Liver (tissue), 9 donors: Measurements from ENCODE around the gene OIT3. TPM values are rescaled to one million over a fixed set of nuclear protein-coding genes. Genes with fewer than 3 reads are reported as not detected.

ENCODE experiments used
- DNase-seq: peaks from one replicate; pipeline ENCODE4 v3.0.0-alpha.2; 2017; ENCODE audit warnings: low spot score
- H3K27ac ChIP-seq, 2 donors: one replicate each; pipeline ENCODE4 v1.7.0; 2013; ENCODE audit warnings: inconsistent platforms in 2 of 2, low read length in 2 of 2, control low read depth in 1 of 2, low read depth in 1 of 2, mild to moderate bottlenecking in 1 of 2
- H3K27me3 ChIP-seq, 4 donors: one replicate each; pipeline versions ENCODE4 v1.6.1 to v1.7.0; 2013; ENCODE audit warnings: low read length in 3 of 4, inconsistent platforms in 1 of 4, mild to moderate bottlenecking in 1 of 4, moderate library complexity in 1 of 4; ENCODE audit not compliant: control insufficient read depth in 4 of 4, insufficient read depth in 4 of 4
- H3K36me3 ChIP-seq, 4 donors: one replicate each; pipeline versions ENCODE4 v1.6.1 to v1.7.0; 2013; ENCODE audit warnings: low read length in 3 of 4, mild to moderate bottlenecking in 3 of 4, low read depth in 1 of 4, moderate library complexity in 1 of 4; ENCODE audit not compliant: control insufficient read depth in 4 of 4, insufficient read depth in 3 of 4
- H3K4me1 ChIP-seq, 4 donors: one replicate each; pipeline versions ENCODE4 v1.6.1 to v1.7.0; 2013; ENCODE audit warnings: low read length in 3 of 4, mild to moderate bottlenecking in 3 of 4, moderate library complexity in 1 of 4; ENCODE audit not compliant: control insufficient read depth in 4 of 4, insufficient read depth in 4 of 4
- H3K4me3 ChIP-seq, 3 donors: one replicate each; pipeline versions ENCODE4 v1.6.1 to v1.7.0; 2013; ENCODE audit warnings: low read length in 3 of 3, control low read depth in 1 of 3, low read depth in 1 of 3, mild to moderate bottlenecking in 1 of 3
- H3K9ac ChIP-seq, 2 donors: one replicate each; pipeline ENCODE4 v1.7.0; 2013; ENCODE audit warnings: low read length in 2 of 2, mild to moderate bottlenecking in 2 of 2, moderate library complexity in 2 of 2, control low read depth in 1 of 2, low read depth in 1 of 2
- H3K9me3 ChIP-seq, 4 donors: one replicate each; pipeline versions ENCODE4 v1.6.1 to v1.7.0; 2013; ENCODE audit warnings: low read length in 3 of 4; ENCODE audit not compliant: control insufficient read depth in 4 of 4
- CTCF ChIP-seq: fragments of 150-350 bp; IDR thresholded peaks from 2 replicates; pipeline ENCODE4 v1.5.1; 2017; ENCODE audit warnings: improper control_type of control experiment, low read depth, low read length; ENCODE audit not compliant: missing input control
- EGR1 ChIP-seq, 2 donors: IDR thresholded peaks; 2 replicates each; pipeline ENCODE4 v1.6.1; 2016 to 2018; ENCODE audit warnings: antibody characterized with exemption in 2 of 2, low read depth in 2 of 2
- FOXA1 ChIP-seq: IDR thresholded peaks from 2 replicates; pipeline ENCODE4 v1.6.1; 2016; ENCODE audit warnings: antibody characterized with exemption
- GABPA ChIP-seq, 2 donors: IDR thresholded peaks in 1 of 2; conservative IDR thresholded peaks in 1 of 2; 2 replicates each; pipeline ENCODE4 v1.6.1; 2016; ENCODE audit warnings: antibody characterized with exemption in 2 of 2, mild to moderate bottlenecking in 1 of 2, moderate library complexity in 1 of 2
- HNF4A ChIP-seq, 2 donors: conservative IDR thresholded peaks; 2 replicates each; pipeline ENCODE4 v1.6.1; 2016; ENCODE audit warnings: antibody characterized with exemption in 2 of 2, mild to moderate bottlenecking in 2 of 2
- HNF4G ChIP-seq: IDR thresholded peaks from 2 replicates; pipeline ENCODE4 v1.6.1; 2016; ENCODE audit warnings: antibody characterized with exemption
- JUND ChIP-seq, 2 donors: IDR thresholded peaks; 2 replicates each; pipeline ENCODE4 v1.6.1; 2016; ENCODE audit warnings: antibody characterized with exemption in 2 of 2
- MAX ChIP-seq: IDR thresholded peaks from 2 replicates; pipeline ENCODE4 v1.6.1; 2016; ENCODE audit warnings: antibody characterized with exemption
- NR2F2 ChIP-seq: IDR thresholded peaks from 2 replicates; pipeline ENCODE4 v1.6.1; 2016; ENCODE audit warnings: antibody characterized with exemption
- RAD21 ChIP-seq, 2 donors: IDR thresholded peaks; 2 replicates each; pipeline ENCODE4 v1.6.1; 2016; ENCODE audit warnings: antibody characterized with exemption in 2 of 2, mild to moderate bottlenecking in 2 of 2
- REST ChIP-seq: IDR thresholded peaks from 2 replicates; pipeline ENCODE4 v1.6.1; 2016; ENCODE audit warnings: antibody characterized with exemption, mild to moderate bottlenecking
- RXRA ChIP-seq, 2 donors: IDR thresholded peaks; 2 replicates each; pipeline ENCODE4 v1.6.1; 2017 to 2018; ENCODE audit warnings: antibody characterized with exemption in 2 of 2, mild to moderate bottlenecking in 1 of 2
- SP1 ChIP-seq: IDR thresholded peaks from 2 replicates; pipeline ENCODE4 v1.6.1; 2018; ENCODE audit warnings: antibody characterized with exemption, mild to moderate bottlenecking
- TAF1 ChIP-seq: conservative IDR thresholded peaks from 2 replicates; pipeline ENCODE4 v1.6.1; 2016; ENCODE audit warnings: antibody characterized with exemption, mild to moderate bottlenecking
- YY1 ChIP-seq: IDR thresholded peaks from 2 replicates; pipeline ENCODE4 v1.6.1; 2016; ENCODE audit warnings: antibody characterized with exemption, mild to moderate bottlenecking
- ZBTB33 ChIP-seq: IDR thresholded peaks from 2 replicates; pipeline ENCODE4 v1.6.1; 2016; ENCODE audit warnings: antibody characterized with exemption
- WGBS: extraction: QIAGEN DNeasy Blood & Tissue Kit; methylation state at CpG from one replicate; pipeline ENCODE4 v1.1.7; 2013; 5-methylcytosine and 5-hydroxymethylcytosine counted together
- polyA plus RNA-seq, 2 donors: library from polyadenylated mRNA; stranded (reverse) in 1 of 2; unstranded in 1 of 2; fragments of 200-250 nt in 1 of 2; fragments of >200 nt in 1 of 2; fragmentation: Nextera tagmentation in 1 of 2; extraction: Ambion mirVana in 1 of 2; gene quantifications; one replicate each; pipeline versions ENCODE4 v1.2.1 to v1.2.3, GENCODE V29; 2013 to 2015
- total RNA-seq, 2 donors: library from RNA; depleted of rRNA; stranded (reverse); fragments of >200 nt; gene quantifications; one replicate each; pipeline ENCODE4 v1.2.3, GENCODE V29; 2014
- TF ChIP-seq, protein P1 (sequence below): IDR thresholded peaks from 2 replicates; pipeline ENCODE4 v1.6.1; 2016; ENCODE audit warnings: antibody characterized with exemption
- donor health status: healthy.
- donor health status: healthy.
- donor health status: healthy.
- donor health status: healthy.
- donor health status: healthy.

Gene OIT3
- total and polyA plus RNA-seq, 4 donors, result 19.0 to 84.8 (median 59.8) TPM

- Histone ChIP-seq H3K27ac (peak overlapping the region; percentile 93 to 99), H3K36me3 (no peaks in the 10 kb centered on the region), H3K4me1 (peaks cover 5 to 31% (median 11%) of the 10 kb centered on the region in 4 donors), H3K27me3 (no peaks in the 10 kb centered on the region), H3K9me3 (no peaks in the 10 kb centered on the region), H3K9ac (peak overlapping the region; percentile 90 to 97), H3K4me3 (peak overlapping the region; percentile 67 to 90 (median 85))
- 23% methylated on average over 8 of the region's 8 CpGs for WGBS
- no peak for TF ChIP-seq HNF4A (conservative IDR thresholded peaks at IDR 0.05)
- no peak for TF ChIP-seq MAX
- TF ChIP-seq EGR1 (IDR thresholded peaks at IDR 0.05; ENCODE audit: low read depth in 2 of 2), result no peak
- TF ChIP-seq, protein P1, sequence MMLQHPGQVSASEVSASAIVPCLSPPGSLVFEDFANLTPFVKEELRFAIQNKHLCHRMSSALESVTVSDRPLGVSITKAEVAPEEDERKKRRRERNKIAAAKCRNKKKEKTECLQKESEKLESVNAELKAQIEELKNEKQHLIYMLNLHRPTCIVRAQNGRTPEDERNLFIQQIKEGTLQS, result no peak
- no peak for TF ChIP-seq YY1
- TF ChIP-seq CTCF, result no peak
- no peak for TF ChIP-seq SP1
- peak; percentile 44 for TF ChIP-seq REST
- TF ChIP-seq FOXA1, result no peak
- TF ChIP-seq RAD21 (IDR thresholded peaks at IDR 0.05), result no peak
- TF ChIP-seq JUND (IDR thresholded peaks at IDR 0.05), result no peak
- no peak for TF ChIP-seq HNF4G
- peak; percentile 45 for TF ChIP-seq TAF1
- no peak for TF ChIP-seq NR2F2
- TF ChIP-seq GABPA (IDR thresholded peaks at IDR 0.05 in 1 of 2, conservative IDR thresholded peaks at IDR 0.05 in 1 of 2), result no peak
- no peak for TF ChIP-seq RXRA (IDR thresholded peaks at IDR 0.05)
- TF ChIP-seq ZBTB33, result no peak
- no peak for DNase-seq
Observed at GRCh38 chr10:72953687-72954086, 60.1 kb downstream of the OIT3 start.

GRCh38 chr10:72954230-72954595 is 60.7 kb downstream of the OIT3 start:
- Histone ChIP-seq H3K9ac (peak overlapping the region; percentile 90 to 97), H3K27me3 (no peaks in the 10 kb centered on the region), H3K36me3 (no peaks in the 10 kb centered on the region), H3K4me1 (peaks cover 5 to 31% (median 11%) of the 10 kb centered on the region in 4 donors), H3K27ac (peak overlapping the region; percentile 93 to 99), H3K4me3 (peak overlapping the region; percentile 67 to 90 (median 85)), H3K9me3 (no peaks in the 10 kb centered on the region)
- 28% methylated on average over 8 of the region's 8 CpGs for WGBS
- no peak for TF ChIP-seq CTCF
- no peak for TF ChIP-seq RXRA (IDR thresholded peaks at IDR 0.05)
- no peak for TF ChIP-seq FOXA1
- no peak for TF ChIP-seq EGR1 (IDR thresholded peaks at IDR 0.05; ENCODE audit: low read depth in 2 of 2)
- no peak for TF ChIP-seq GABPA (IDR thresholded peaks at IDR 0.05 in 1 of 2, conservative IDR thresholded peaks at IDR 0.05 in 1 of 2)
- no peak for TF ChIP-seq HNF4A (conservative IDR thresholded peaks at IDR 0.05)
- TF ChIP-seq HNF4G, result no peak
- no peak for DNase-seq
